Vagina (tissue), 2 donors: ENCODE measurements around the gene PNCK. TPM values are rescaled to one million over a fixed set of nuclear protein-coding genes. Genes with fewer than 3 reads are reported as not detected.

Experiments used
- DNase-seq, 2 donors: peaks; one replicate each; pipeline ENCODE4 v3.0.0-alpha.2; 2017; ENCODE audit errors: extremely low spot score in 2 of 2
- H3K27ac ChIP-seq: fragments of 200-600 bp; sonication (generic); one replicate; pipeline ENCODE4 v1.5.1; 2019
- H3K27me3 ChIP-seq: fragments of 200-600 bp; sonication (generic); one replicate; pipeline ENCODE4 v1.5.1; 2019
- H3K36me3 ChIP-seq, 2 donors: fragments of 200-600 bp; sonication (generic); one replicate each; pipeline ENCODE4 v1.5.1; 2017 to 2019
- H3K4me1 ChIP-seq: fragments of 200-600 bp; sonication (generic); one replicate; pipeline ENCODE4 v1.5.1; 2019
- H3K4me3 ChIP-seq, 2 donors: fragments of 200-600 bp; sonication (generic); 1 replicate in 1 of 2; 2 replicates in 1 of 2; pipeline ENCODE4 v1.5.1; 2016 to 2019
- H3K9me3 ChIP-seq: fragments of 200-600 bp; sonication (generic); one replicate; pipeline ENCODE4 v1.5.1; 2019
- POLR2A ChIP-seq, 2 donors: fragments of 450-650 bp; IDR thresholded peaks; one replicate each; pipeline ENCODE4 v1.6.1; 2017; ENCODE audit warnings: antibody characterized with exemption in 2 of 2, mild to moderate bottlenecking in 2 of 2, moderate library complexity in 2 of 2
- POLR2AphosphoS5 ChIP-seq, 2 donors: sonication (generic); formaldehyde crosslinking; IDR thresholded peaks; one replicate each; pipeline ENCODE4 v1.9.0; 2017; ENCODE audit warnings: antibody characterized with exemption in 2 of 2, mild to moderate bottlenecking in 2 of 2, low read depth in 1 of 2; ENCODE audit not compliant: insufficient read depth in 1 of 2
- intact Hi-C: fragments of 100-400 bp; cut with DNase I; formaldehyde crosslinking; loops from one replicate; pipeline ENCODE4 v1.15.1; 2023
- small RNA-seq: library from RNA; depleted of rRNA; stranded (forward); fragments of <200 nt; gene quantifications from one replicate; pipeline ENCODE3, GENCODE V24; 2016
- total RNA-seq: library from RNA; depleted of rRNA; stranded (reverse); fragments of >200 nt; gene quantifications from one replicate; pipeline ENCODE4 v1.2.3, GENCODE V29; 2016
- TF ChIP-seq, protein P1 (sequence below), 3 experiments: fragments of 450-650 bp in 2 of 3; fragments of 200-600 bp in 1 of 3; sonication (generic) in 1 of 3; IDR thresholded peaks; one replicate each; pipeline ENCODE4 v1.5.1; 2017 to 2019; ENCODE audit warnings: antibody characterized with exemption in 3 of 3, mild to moderate bottlenecking in 2 of 3, moderate library complexity in 2 of 3

PNCK gene
- total RNA-seq, 1 donor from 2014 or later, result 9.3 TPM

GRCh38 chrX:153621949-153622598, 51.5 kb downstream of the PNCK start:
- Histone ChIP-seq H3K4me1 (no peaks in the 10 kb centered on the region), H3K4me3 (no peak overlapping the region), H3K36me3 (no peaks in the 10 kb centered on the region), H3K27me3 (peaks cover 4% of the 10 kb centered on the region), H3K9me3 (no peaks in the 10 kb centered on the region), H3K27ac (no peak overlapping the region)
- TF ChIP-seq POLR2AphosphoS5 (IDR thresholded peaks at IDR 0.05; ENCODE audit: insufficient read depth in 1 of 2, low read depth in 1 of 2), result no peak
- no peak for TF ChIP-seq POLR2A (IDR thresholded peaks at IDR 0.05)
- TF ChIP-seq, protein P1, sequence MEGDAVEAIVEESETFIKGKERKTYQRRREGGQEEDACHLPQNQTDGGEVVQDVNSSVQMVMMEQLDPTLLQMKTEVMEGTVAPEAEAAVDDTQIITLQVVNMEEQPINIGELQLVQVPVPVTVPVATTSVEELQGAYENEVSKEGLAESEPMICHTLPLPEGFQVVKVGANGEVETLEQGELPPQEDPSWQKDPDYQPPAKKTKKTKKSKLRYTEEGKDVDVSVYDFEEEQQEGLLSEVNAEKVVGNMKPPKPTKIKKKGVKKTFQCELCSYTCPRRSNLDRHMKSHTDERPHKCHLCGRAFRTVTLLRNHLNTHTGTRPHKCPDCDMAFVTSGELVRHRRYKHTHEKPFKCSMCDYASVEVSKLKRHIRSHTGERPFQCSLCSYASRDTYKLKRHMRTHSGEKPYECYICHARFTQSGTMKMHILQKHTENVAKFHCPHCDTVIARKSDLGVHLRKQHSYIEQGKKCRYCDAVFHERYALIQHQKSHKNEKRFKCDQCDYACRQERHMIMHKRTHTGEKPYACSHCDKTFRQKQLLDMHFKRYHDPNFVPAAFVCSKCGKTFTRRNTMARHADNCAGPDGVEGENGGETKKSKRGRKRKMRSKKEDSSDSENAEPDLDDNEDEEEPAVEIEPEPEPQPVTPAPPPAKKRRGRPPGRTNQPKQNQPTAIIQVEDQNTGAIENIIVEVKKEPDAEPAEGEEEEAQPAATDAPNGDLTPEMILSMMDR (IDR thresholded peaks at IDR 0.05), result no peak
- no peak for DNase-seq
- intact Hi-C loops, result no loop called here

GRCh38 chrX:153620576-153620975, 53.0 kb downstream of the PNCK start:
- TF ChIP-seq POLR2A (IDR thresholded peaks at IDR 0.05) (no peak), POLR2AphosphoS5 (IDR thresholded peaks at IDR 0.05; ENCODE audit: insufficient read depth in 1 of 2, low read depth in 1 of 2) (no peak)
- TF ChIP-seq, protein P1 (IDR thresholded peaks at IDR 0.05), result no peak
- Histone ChIP-seq H3K27me3 (peaks cover 4% of the 10 kb centered on the region), H3K36me3 (no peaks in the 10 kb centered on the region), H3K4me3 (no peak overlapping the region), H3K4me1 (no peaks in the 10 kb centered on the region), H3K27ac (no peak overlapping the region), H3K9me3 (no peaks in the 10 kb centered on the region)
- intact Hi-C loops, result no loop called here
- DNase-seq, result no peak

Small RNAs within 50 kb of the gene (small RNA-seq; reads per million reads assigned to genes)
- gene RN7SL687P, result not detected

Other genes with a start within 250 kb of the PNCK start
- 9.6 TPM for gene TREX2, start 227.8 kb downstream of the PNCK start, total RNA-seq
- gene HAUS7, start 203.2 kb downstream of the PNCK start, total RNA-seq, result 17.7 TPM
- 106 TPM for gene BGN, start 178.8 kb downstream of the PNCK start, total RNA-seq
- 0.25 TPM for gene ATP2B3, start 156.2 kb downstream of the PNCK start, total RNA-seq
- 31.2 TPM for gene CCNQ, start 74.7 kb downstream of the PNCK start, total RNA-seq
- gene DUSP9, start 26.6 kb downstream of the PNCK start, total RNA-seq, result 0.74 TPM
- 29.2 TPM for gene SLC6A8, start 14.1 kb upstream of the PNCK start, total RNA-seq
- gene BCAP31, start 50.6 kb upstream of the PNCK start, total RNA-seq, result 126 TPM
- gene ABCD1, start 51.0 kb upstream of the PNCK start, total RNA-seq, result 11.0 TPM
- 36.1 TPM for gene PLXNB3, start 90.4 kb upstream of the PNCK start, total RNA-seq
- 0.25 TPM for gene SRPK3, start 107.2 kb upstream of the PNCK start, total RNA-seq
- gene IDH3G, start 120.6 kb upstream of the PNCK start, total RNA-seq, result 118 TPM
- gene SSR4, start 120.9 kb upstream of the PNCK start, total RNA-seq, result 250 TPM
- gene PDZD4, start 156.7 kb upstream of the PNCK start, total RNA-seq, result 10.3 TPM
- gene L1CAM, start 212.4 kb upstream of the PNCK start, total RNA-seq, result 9.6 TPM
- gene AVPR2, start 230.9 kb upstream of the PNCK start, total RNA-seq, result 4.9 TPM